Esophagus muscularis mucosa (tissue), 4 donors: ENCODE data around the gene TMTC2.

Experiments used
- EP300 ChIP-seq: sonication (generic); formaldehyde crosslinking; IDR thresholded peaks from one replicate; pipeline ENCODE4 v1.6.1; 2017; ENCODE audit warnings: antibody characterized with exemption
- POLR2A ChIP-seq: fragments of 450-650 bp; IDR thresholded peaks from one replicate; pipeline ENCODE4 v1.6.1; 2017; ENCODE audit warnings: antibody characterized with exemption, moderate library complexity, mild to moderate bottlenecking, low read depth
- POLR2AphosphoS5 ChIP-seq, 2 donors: sonication (generic); formaldehyde crosslinking; IDR thresholded peaks; one replicate each; pipeline ENCODE4 v1.6.1; 2017; ENCODE audit warnings: antibody characterized with exemption in 2 of 2
- TF ChIP-seq, protein P1 (sequence below), 3 experiments: fragments of 200-600 bp in 2 of 3; fragments of 450-650 bp in 1 of 3; sonication (generic) in 2 of 3; IDR thresholded peaks; one replicate each; pipeline ENCODE4 v1.5.1; 2017 to 2019; ENCODE audit warnings: antibody characterized with exemption in 3 of 3, mild to moderate bottlenecking in 2 of 3, moderate library complexity in 1 of 3

GRCh38 chr12:83040339-83040738 is 353.6 kb downstream of the TMTC2 start:
- TF ChIP-seq, protein P1, sequence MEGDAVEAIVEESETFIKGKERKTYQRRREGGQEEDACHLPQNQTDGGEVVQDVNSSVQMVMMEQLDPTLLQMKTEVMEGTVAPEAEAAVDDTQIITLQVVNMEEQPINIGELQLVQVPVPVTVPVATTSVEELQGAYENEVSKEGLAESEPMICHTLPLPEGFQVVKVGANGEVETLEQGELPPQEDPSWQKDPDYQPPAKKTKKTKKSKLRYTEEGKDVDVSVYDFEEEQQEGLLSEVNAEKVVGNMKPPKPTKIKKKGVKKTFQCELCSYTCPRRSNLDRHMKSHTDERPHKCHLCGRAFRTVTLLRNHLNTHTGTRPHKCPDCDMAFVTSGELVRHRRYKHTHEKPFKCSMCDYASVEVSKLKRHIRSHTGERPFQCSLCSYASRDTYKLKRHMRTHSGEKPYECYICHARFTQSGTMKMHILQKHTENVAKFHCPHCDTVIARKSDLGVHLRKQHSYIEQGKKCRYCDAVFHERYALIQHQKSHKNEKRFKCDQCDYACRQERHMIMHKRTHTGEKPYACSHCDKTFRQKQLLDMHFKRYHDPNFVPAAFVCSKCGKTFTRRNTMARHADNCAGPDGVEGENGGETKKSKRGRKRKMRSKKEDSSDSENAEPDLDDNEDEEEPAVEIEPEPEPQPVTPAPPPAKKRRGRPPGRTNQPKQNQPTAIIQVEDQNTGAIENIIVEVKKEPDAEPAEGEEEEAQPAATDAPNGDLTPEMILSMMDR (IDR thresholded peaks at IDR 0.05), result no peak
- no peak for TF ChIP-seq POLR2AphosphoS5 (IDR thresholded peaks at IDR 0.05)
- TF ChIP-seq POLR2A, result no peak
- TF ChIP-seq EP300, result no peak
